ENCODE data around the gene FOCAD. TPM values are rescaled to one million over a fixed set of nuclear protein-coding genes. Genes with fewer than 3 reads are reported as not detected.

Gene FOCAD
- total and polyA plus RNA-seq, 8 donors: 5.6 to 212 (median 12.2) TPM

DNA sequence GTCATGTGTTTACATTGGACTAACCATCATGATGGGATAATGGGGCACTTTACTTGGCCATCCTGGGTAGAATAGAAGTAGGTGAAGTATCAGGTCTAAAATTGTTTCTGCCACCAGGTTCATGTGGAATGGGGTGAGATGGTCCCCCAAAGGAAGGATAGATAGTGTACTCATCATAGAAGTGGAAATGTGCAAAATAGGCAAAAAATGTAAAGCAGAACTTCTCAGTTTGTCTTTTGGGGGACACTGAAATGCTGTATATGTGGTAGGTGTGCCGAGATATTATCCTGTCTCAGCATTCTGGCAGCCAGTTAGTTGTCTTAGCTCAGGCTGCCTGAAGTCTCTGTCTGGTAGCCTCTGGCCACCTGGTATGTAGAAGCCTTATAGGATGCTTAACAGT lies 107.6 kb downstream of the FOCAD start:
- Histone ChIP-seq H3K27me3 (no peaks in the 10 kb centered on the region), H3K27ac (no peak overlapping the region), H3K4me3 (no peak overlapping the region), H3K9me3 (no peaks in the 10 kb centered on the region), H3K4me1 (no peaks in the 10 kb centered on the region), H3K36me3 (peaks cover 0 to 22% (median 17%) of the 10 kb centered on the region in 4 donors)
- intact Hi-C loops (cut with DNase I; ENCODE audit: low total_unique reads): no loop called here
- DNase-seq: no peak
- no peak for TF ChIP-seq POLR2A (IDR thresholded peaks at IDR 0.05)
- TF ChIP-seq EP300 (IDR thresholded peaks at IDR 0.05): no peak
- TF ChIP-seq, protein P1, sequence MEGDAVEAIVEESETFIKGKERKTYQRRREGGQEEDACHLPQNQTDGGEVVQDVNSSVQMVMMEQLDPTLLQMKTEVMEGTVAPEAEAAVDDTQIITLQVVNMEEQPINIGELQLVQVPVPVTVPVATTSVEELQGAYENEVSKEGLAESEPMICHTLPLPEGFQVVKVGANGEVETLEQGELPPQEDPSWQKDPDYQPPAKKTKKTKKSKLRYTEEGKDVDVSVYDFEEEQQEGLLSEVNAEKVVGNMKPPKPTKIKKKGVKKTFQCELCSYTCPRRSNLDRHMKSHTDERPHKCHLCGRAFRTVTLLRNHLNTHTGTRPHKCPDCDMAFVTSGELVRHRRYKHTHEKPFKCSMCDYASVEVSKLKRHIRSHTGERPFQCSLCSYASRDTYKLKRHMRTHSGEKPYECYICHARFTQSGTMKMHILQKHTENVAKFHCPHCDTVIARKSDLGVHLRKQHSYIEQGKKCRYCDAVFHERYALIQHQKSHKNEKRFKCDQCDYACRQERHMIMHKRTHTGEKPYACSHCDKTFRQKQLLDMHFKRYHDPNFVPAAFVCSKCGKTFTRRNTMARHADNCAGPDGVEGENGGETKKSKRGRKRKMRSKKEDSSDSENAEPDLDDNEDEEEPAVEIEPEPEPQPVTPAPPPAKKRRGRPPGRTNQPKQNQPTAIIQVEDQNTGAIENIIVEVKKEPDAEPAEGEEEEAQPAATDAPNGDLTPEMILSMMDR (IDR thresholded peaks at IDR 0.05): no peak
- no peak for TF ChIP-seq POLR2AphosphoS5 (IDR thresholded peaks at IDR 0.05)
- 96 to 100% (median 97%) methylated on average over 1 of the region's 1 CpG for WGBS, 5 donors

DNA sequence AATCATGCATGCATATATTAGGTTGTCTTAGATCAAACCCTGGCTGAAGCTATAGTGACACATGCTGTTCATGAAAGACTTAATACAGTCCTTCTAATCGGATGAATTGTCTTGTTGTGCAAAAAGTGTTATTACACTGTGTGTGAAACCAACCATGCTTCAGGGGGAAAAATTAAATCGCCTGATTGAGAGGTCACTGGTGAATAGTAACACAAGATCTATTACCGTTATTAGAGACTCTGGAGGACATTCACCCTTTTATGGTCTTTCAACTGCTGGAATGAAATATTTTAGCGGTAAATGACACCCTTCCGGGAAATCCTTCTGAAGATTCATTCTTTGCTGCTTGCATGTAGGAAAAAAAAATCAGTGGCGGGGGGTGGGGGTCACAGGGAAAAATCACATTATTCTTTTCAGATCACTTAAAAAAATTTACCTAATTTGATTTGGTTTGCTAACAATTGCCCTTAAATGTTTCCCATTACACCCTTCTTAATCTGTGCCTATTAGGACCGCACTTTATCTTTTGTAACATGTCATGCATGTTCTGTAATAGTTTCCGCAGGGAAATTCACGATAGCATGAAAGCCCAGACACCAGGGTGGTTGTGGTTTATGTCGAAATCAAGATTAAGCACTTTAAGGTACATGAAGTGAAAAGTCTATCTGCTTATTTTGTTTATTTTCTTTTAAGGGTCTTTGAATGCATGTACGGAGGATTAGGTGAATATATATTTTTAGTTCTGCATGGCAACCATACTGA lies 120.6 kb downstream of the FOCAD start:
- intact Hi-C loops (cut with DNase I; ENCODE audit: low total_unique reads): no loop called here
- 77 to 86% (median 82%) methylated on average over 11 of the region's 11 CpGs for WGBS, 5 donors
- no peak for TF ChIP-seq POLR2AphosphoS5 (IDR thresholded peaks at IDR 0.05)
- no peak for TF ChIP-seq POLR2A (IDR thresholded peaks at IDR 0.05)
- TF ChIP-seq, protein P1 (IDR thresholded peaks at IDR 0.05): no peak
- TF ChIP-seq EP300 (IDR thresholded peaks at IDR 0.05): no peak
- Histone ChIP-seq H3K4me3 (no peak overlapping the region), H3K36me3 (no peaks in the 10 kb centered on the region), H3K27ac (no peak overlapping the region), H3K4me1 (no peaks in the 10 kb centered on the region), H3K9me3 (no peaks in the 10 kb centered on the region), H3K27me3 (no peaks in the 10 kb centered on the region)
- DNase-seq: no peak

DNA sequence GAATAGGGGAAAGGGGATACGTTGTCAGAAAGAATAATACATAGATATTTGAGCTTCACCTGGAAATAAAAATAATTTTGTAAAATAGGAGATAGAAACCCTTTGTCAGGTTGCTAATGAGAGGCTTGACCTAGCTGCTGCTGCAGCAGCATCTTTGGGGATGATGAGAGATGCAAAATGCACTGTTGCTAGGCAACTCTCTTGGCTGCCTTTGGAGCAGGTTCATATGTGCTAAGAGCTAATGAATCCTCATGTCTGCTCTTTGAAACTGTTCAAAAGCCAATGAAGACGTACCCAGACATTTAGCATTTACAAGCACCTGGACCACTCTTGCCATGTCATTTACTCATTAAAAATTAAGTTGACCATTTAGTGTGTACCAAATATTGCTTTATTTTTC lies 121.7 kb downstream of the FOCAD start:
- Histone ChIP-seq H3K27ac (no peak overlapping the region), H3K36me3 (no peaks in the 10 kb centered on the region), H3K9me3 (no peaks in the 10 kb centered on the region), H3K27me3 (no peaks in the 10 kb centered on the region), H3K4me3 (no peak overlapping the region), H3K4me1 (no peaks in the 10 kb centered on the region)
- 90 to 100% (median 95%) methylated on average over 2 of the region's 2 CpGs for WGBS, 5 donors
- no peak for TF ChIP-seq POLR2AphosphoS5 (IDR thresholded peaks at IDR 0.05)
- TF ChIP-seq EP300 (IDR thresholded peaks at IDR 0.05): no peak
- TF ChIP-seq, protein P1 (IDR thresholded peaks at IDR 0.05): no peak
- TF ChIP-seq POLR2A (IDR thresholded peaks at IDR 0.05): no peak
- DNase-seq: peak in 1 of 2 donors; percentile 30
- intact Hi-C loops (cut with DNase I; ENCODE audit: low total_unique reads): no loop called here

DNA sequence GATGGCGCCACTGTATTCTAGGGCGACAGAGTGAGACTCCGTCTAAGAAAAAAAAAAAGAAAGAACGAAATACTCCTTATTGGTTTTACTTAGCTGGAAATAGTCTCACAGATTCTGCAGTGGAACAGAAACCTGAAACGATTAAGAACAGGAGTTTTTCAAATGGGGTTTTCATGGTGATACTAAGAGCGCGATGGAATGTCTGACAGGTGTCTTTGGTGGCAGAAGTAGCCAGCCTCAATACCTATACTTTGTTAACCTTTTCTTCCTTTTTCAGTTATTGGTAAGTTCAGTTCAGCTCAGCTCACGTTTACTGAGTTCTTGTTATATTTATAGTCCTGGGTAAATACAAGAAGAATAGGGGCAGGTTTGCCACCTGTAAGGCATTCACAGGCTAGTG lies 123.9 kb downstream of the FOCAD start:
- intact Hi-C loops (cut with DNase I; ENCODE audit: low total_unique reads): no loop called here
- Histone ChIP-seq H3K36me3 (no peaks in the 10 kb centered on the region), H3K27ac (no peak overlapping the region), H3K9me3 (no peaks in the 10 kb centered on the region), H3K4me3 (no peak overlapping the region), H3K27me3 (no peaks in the 10 kb centered on the region), H3K4me1 (no peaks in the 10 kb centered on the region)
- no peak for DNase-seq
- TF ChIP-seq, protein P1 (IDR thresholded peaks at IDR 0.05): no peak
- TF ChIP-seq EP300 (IDR thresholded peaks at IDR 0.05) (no peak), POLR2A (IDR thresholded peaks at IDR 0.05) (no peak), POLR2AphosphoS5 (IDR thresholded peaks at IDR 0.05) (no peak)
- WGBS, 5 donors: 67 to 78% (median 72%) methylated on average over 8 of the region's 8 CpGs

Data from stomach (tissue), 9 donors.